Fibroblast of lung (primary cell): Measurements from ENCODE around the gene INO80C. TPM values are rescaled to one million over a fixed set of nuclear protein-coding genes. Genes with fewer than 3 reads are reported as not detected.

ENCODE experiments used
- DNase-seq, 2 donors: peaks; one replicate each; pipeline versions ENCODE4 v3.0.0 to v3.0.0-alpha.2; 2010; ENCODE audit warnings: low read depth in 2 of 2
- H2AFZ ChIP-seq: 2 replicates; pipeline ENCODE4 v1.5.1; 2012; ENCODE audit warnings: low read length, control low read depth, inconsistent platforms
- H3K27ac ChIP-seq: 2 replicates; pipeline ENCODE4 v1.5.1; 2011; ENCODE audit warnings: low read length, control low read depth; ENCODE audit not compliant: insufficient read depth
- H3K27me3 ChIP-seq: 2 replicates; pipeline ENCODE4 v1.5.1; 2011; ENCODE audit warnings: mild to moderate bottlenecking, low read length; ENCODE audit not compliant: control insufficient read depth, insufficient read depth
- H3K36me3 ChIP-seq: 2 replicates; pipeline ENCODE4 v1.5.1; 2011; ENCODE audit warnings: low read length; ENCODE audit not compliant: control insufficient read depth, insufficient read depth
- H3K4me1 ChIP-seq: 2 replicates; pipeline ENCODE4 v1.5.1; 2011; ENCODE audit warnings: low read length; ENCODE audit not compliant: control insufficient read depth, insufficient read depth; ENCODE audit errors: extremely low read depth
- H3K4me2 ChIP-seq: 2 replicates; pipeline ENCODE4 v1.5.1; 2011; ENCODE audit warnings: low read length, control low read depth; ENCODE audit not compliant: insufficient read depth; ENCODE audit errors: extremely low read depth
- H3K4me3 ChIP-seq, 4 experiments: fragments of 200-600 bp in 1 of 4; sonication (generic) in 1 of 4; replicated peaks in 1 of 4; 2 replicates each; pipeline ENCODE4 v1.5.1; 2011 to 2016; ENCODE audit warnings: low read length in 4 of 4, low read depth in 3 of 4, mild to moderate bottlenecking in 3 of 4, control low read depth in 2 of 4, inconsistent platforms in 1 of 4, mixed read lengths in 1 of 4; ENCODE audit not compliant: insufficient read depth in 1 of 4; ENCODE audit errors: control extremely low read depth in 1 of 4
- H3K79me2 ChIP-seq: 2 replicates; pipeline ENCODE4 v1.5.1; 2012; ENCODE audit warnings: mild to moderate bottlenecking, low read length, inconsistent platforms; ENCODE audit not compliant: control insufficient read depth, insufficient read depth
- H3K9ac ChIP-seq: 2 replicates; pipeline ENCODE4 v1.5.1; 2011; ENCODE audit warnings: mild to moderate bottlenecking, low read length, control low read depth; ENCODE audit not compliant: insufficient read depth
- H3K9me3 ChIP-seq: 2 replicates; pipeline ENCODE4 v1.5.1; 2012; ENCODE audit warnings: low read depth, low read length; ENCODE audit not compliant: control insufficient read depth, insufficient read depth
- H4K20me1 ChIP-seq: 2 replicates; pipeline ENCODE4 v1.5.1; 2011; ENCODE audit warnings: low read length; ENCODE audit not compliant: control insufficient read depth, insufficient read depth; ENCODE audit errors: extremely low read depth
- CTCF ChIP-seq, 2 donors: IDR thresholded peaks in 1 of 2; conservative IDR thresholded peaks in 1 of 2; 1 replicate in 1 of 2; 2 replicates in 1 of 2; pipeline ENCODE4 v1.5.1; 2011 to 2012; ENCODE audit warnings: low read length in 2 of 2, control low read depth in 1 of 2, inconsistent platforms in 1 of 2, low read depth in 1 of 2, mild to moderate bottlenecking in 1 of 2
- EZH2 ChIP-seq: IDR thresholded peaks from 2 replicates; pipeline ENCODE4 v1.5.1; 2012; ENCODE audit warnings: low read length, control low read depth, mild to moderate bottlenecking; ENCODE audit errors: missing control alignments
- polyA plus RNA-seq, 2 donors: library from polyadenylated mRNA; depleted of rRNA in 1 of 2; stranded (reverse) in 1 of 2; unstranded in 1 of 2; fragments of >200 nt; gene quantifications; 2 replicates each; pipeline ENCODE4 v1.2.1, GENCODE V29; 2011 to 2012; ENCODE audit warnings: missing spikeins in 1 of 2
- total RNA-seq: library from RNA; depleted of rRNA; stranded (reverse); fragments of >200 nt; gene quantifications from 2 replicates; pipeline ENCODE4 v1.2.1, GENCODE V29; 2014

The INO80C gene
- total and polyA plus RNA-seq, 2 donors (not counting 1 experiment from before 2014, with no cell fraction given), result 3.1 to 9.4 TPM

- H3K79me2 ChIP-seq, result no peaks in the 10 kb centered on the region
- no peak for DNase-seq
Measured at GRCh38 chr18:35508030-35508429, 10.3 kb upstream of the INO80C start.

GRCh38 chr18:35507623-35508022 lies 9.9 kb upstream of the INO80C start:
- H3K79me2 ChIP-seq, result no peaks in the 10 kb centered on the region
- H3K9ac ChIP-seq, result no peak overlapping the region
- H3K36me3 ChIP-seq, result no peaks in the 10 kb centered on the region
- no peaks in the 10 kb centered on the region for H3K9me3 ChIP-seq
- TF ChIP-seq EZH2 (no peak), CTCF (conservative IDR thresholded peaks at IDR 0.05 in 1 of 2, IDR thresholded peaks at IDR 0.05 in 1 of 2; ENCODE audit: low read depth in 1 of 2, low read length in 2 of 2) (no peak)
- no peak overlapping the region for H2AFZ ChIP-seq
- no peak for DNase-seq
- no peak overlapping the region for H3K4me3 ChIP-seq
- H3K27me3 ChIP-seq, result peaks cover 2% of the 10 kb centered on the region
- no peaks in the 10 kb centered on the region for H4K20me1 ChIP-seq
- H3K27ac ChIP-seq, result no peak overlapping the region
- no peaks in the 10 kb centered on the region for H3K4me1 ChIP-seq
- H3K4me2 ChIP-seq, result no peak overlapping the region

More at GRCh38 chr18:35508030-35508429, 10.3 kb upstream of the INO80C start:
- Histone ChIP-seq H2AFZ (no peak overlapping the region), H3K9ac (no peak overlapping the region), H3K27ac (no peak overlapping the region), H4K20me1 (no peaks in the 10 kb centered on the region), H3K9me3 (no peaks in the 10 kb centered on the region), H3K36me3 (no peaks in the 10 kb centered on the region), H3K4me2 (no peak overlapping the region), H3K4me3 (no peak overlapping the region), H3K4me1 (no peaks in the 10 kb centered on the region), H3K27me3 (peaks cover 2% of the 10 kb centered on the region)
- TF ChIP-seq CTCF (conservative IDR thresholded peaks at IDR 0.05 in 1 of 2, IDR thresholded peaks at IDR 0.05 in 1 of 2; ENCODE audit: low read depth in 1 of 2, low read length in 2 of 2) (no peak), EZH2 (no peak)

GRCh38 chr18:35507192-35507591 lies 9.4 kb upstream of the INO80C start:
- H3K27ac ChIP-seq, result no peak overlapping the region
- H2AFZ ChIP-seq, result no peak overlapping the region
- no peaks in the 10 kb centered on the region for H3K36me3 ChIP-seq
- H4K20me1 ChIP-seq, result no peaks in the 10 kb centered on the region
- no peaks in the 10 kb centered on the region for H3K9me3 ChIP-seq
- no peak overlapping the region for H3K9ac ChIP-seq
- H3K79me2 ChIP-seq, result no peaks in the 10 kb centered on the region
- no peak for DNase-seq
- H3K4me3 ChIP-seq, result no peak overlapping the region
- no peaks in the 10 kb centered on the region for H3K4me1 ChIP-seq
- H3K27me3 ChIP-seq, result peaks cover 2% of the 10 kb centered on the region
- TF ChIP-seq EZH2 (no peak), CTCF (conservative IDR thresholded peaks at IDR 0.05 in 1 of 2, IDR thresholded peaks at IDR 0.05 in 1 of 2; ENCODE audit: low read depth in 1 of 2, low read length in 2 of 2) (no peak)
- no peak overlapping the region for H3K4me2 ChIP-seq
